Measurements from ENCODE around the gene OR51E2. TPM values are rescaled to one million over a fixed set of nuclear protein-coding genes. Genes with fewer than 3 reads are reported as not detected.

The OR51E2 gene
- total RNA-seq, 1 experiment from 2014 or later, result not detected

DNA sequence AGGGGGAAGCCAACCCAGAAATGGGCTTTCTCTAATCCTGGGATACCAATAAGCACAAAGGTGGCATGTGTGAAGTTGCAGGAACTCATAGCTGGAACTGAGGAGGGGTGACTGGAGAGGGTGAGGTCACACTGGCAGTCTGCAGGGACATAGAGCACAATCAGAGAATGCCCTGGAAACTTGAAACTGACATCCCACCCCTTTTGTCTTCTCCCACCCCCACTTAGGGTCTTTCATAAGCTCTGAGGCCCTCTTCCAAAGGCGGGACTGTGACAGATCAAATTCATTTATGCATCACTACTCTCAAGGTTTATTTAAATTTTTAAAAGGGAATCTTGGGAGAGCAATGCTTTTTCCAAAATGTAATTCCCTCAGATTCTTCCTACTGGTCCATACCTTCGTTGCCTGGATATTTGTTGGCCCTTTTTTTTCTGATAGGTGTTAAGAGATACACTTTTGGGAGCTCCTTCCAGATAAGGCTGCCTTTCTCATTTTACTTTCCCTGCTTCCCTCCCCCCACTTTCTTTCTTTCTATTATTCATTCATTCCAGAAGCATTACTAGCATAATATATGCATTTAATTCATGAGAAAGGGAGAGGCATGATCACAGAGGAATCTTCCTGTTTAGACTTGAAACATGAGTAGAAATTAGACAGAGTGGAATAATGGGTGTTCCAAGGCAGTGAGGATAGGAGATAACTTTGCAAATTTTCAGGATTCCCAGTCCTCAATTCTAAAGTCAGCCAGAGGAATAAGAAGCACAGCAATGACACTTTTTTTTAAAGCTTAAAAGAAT, 14.8 kb downstream of the OR51E2 start:
- H3K27ac ChIP-seq (ENCODE audit: low read length), result no peak overlapping the region
- H2AFZ ChIP-seq (ENCODE audit: low read length), result no peak overlapping the region
- H4K20me1 ChIP-seq (ENCODE audit: low read length), result no peaks in the 10 kb centered on the region
- no peaks in the 10 kb centered on the region for H3K9me2 ChIP-seq (replicated peaks; ENCODE audit: low read length)
- ATAC-seq (no peak), DNase-seq (no peak)
- no peaks in the 10 kb centered on the region for H3K9me3 ChIP-seq (ENCODE audit: low read length)
- H3K4me1 ChIP-seq (ENCODE audit: insufficient read depth, low read length), result no peaks in the 10 kb centered on the region
- no peak overlapping the region for H3K9ac ChIP-seq (ENCODE audit: low read length)
- ChIA-PET CTCF (no interaction called here), POLR2A (ENCODE audit: unreplicated experiment) (no interaction called here)
- intact Hi-C loops (cut with micrococcal nuclease), result no loop called here
- H3K36me3 ChIP-seq (ENCODE audit: low read depth, low read length), result no peaks in the 10 kb centered on the region
- H3K4me3 ChIP-seq (ENCODE audit: low read length), result no peak overlapping the region
- H3K79me2 ChIP-seq (ENCODE audit: low read length), result no peaks in the 10 kb centered on the region
- TF ChIP-seq, protein P1, sequence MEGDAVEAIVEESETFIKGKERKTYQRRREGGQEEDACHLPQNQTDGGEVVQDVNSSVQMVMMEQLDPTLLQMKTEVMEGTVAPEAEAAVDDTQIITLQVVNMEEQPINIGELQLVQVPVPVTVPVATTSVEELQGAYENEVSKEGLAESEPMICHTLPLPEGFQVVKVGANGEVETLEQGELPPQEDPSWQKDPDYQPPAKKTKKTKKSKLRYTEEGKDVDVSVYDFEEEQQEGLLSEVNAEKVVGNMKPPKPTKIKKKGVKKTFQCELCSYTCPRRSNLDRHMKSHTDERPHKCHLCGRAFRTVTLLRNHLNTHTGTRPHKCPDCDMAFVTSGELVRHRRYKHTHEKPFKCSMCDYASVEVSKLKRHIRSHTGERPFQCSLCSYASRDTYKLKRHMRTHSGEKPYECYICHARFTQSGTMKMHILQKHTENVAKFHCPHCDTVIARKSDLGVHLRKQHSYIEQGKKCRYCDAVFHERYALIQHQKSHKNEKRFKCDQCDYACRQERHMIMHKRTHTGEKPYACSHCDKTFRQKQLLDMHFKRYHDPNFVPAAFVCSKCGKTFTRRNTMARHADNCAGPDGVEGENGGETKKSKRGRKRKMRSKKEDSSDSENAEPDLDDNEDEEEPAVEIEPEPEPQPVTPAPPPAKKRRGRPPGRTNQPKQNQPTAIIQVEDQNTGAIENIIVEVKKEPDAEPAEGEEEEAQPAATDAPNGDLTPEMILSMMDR (conservative IDR thresholded peaks at IDR 0.05; ENCODE audit: low read depth, low read length), result no peak
- TF ChIP-seq EZH2phosphoT487 (IDR thresholded peaks at IDR 0.05; ENCODE audit: borderline replicate concordance, low read length) (no peak), EZH2 (IDR thresholded peaks at IDR 0.05; ENCODE audit: low read length, unreplicated experiment) (no peak)
- no peaks in the 10 kb centered on the region for H3K27me3 ChIP-seq (ENCODE audit: low read length)
- H3F3A ChIP-seq (ENCODE audit: low read length, unreplicated experiment), result no peaks in the 10 kb centered on the region
- BruUV-seq (replicated peaks), result no TSS peak
- no peak overlapping the region for H3K4me2 ChIP-seq (ENCODE audit: low read length)

DNA sequence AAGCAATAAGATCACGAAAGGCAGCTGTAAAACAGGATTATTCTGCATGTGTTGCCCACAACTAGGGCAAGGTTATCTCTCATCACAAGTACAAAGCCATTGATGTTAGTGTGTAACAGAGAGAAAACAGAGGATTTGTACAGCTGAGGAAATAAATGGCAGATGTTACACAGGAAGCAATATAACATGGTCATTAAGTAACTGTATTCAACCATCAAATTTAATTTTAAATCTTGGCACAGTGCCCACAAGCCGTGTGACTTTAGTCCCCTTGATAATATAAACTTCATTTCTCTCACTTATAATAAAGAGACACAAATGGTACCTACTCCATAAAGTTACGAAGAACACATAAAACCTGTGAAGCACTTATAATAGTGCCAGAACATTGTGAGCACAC, 17.3 kb downstream of the OR51E2 start:
- Histone ChIP-seq H3K79me2 (ENCODE audit: low read length) (no peaks in the 10 kb centered on the region), H3K9me2 (replicated peaks; ENCODE audit: low read length) (no peaks in the 10 kb centered on the region), H3K4me2 (ENCODE audit: low read length) (no peak overlapping the region), H3K36me3 (ENCODE audit: low read depth, low read length) (no peaks in the 10 kb centered on the region), H2AFZ (ENCODE audit: low read length) (no peak overlapping the region), H3K9ac (ENCODE audit: low read length) (no peak overlapping the region), H3F3A (ENCODE audit: low read length, unreplicated experiment) (no peaks in the 10 kb centered on the region), H3K27ac (ENCODE audit: low read length) (no peak overlapping the region), H3K4me3 (ENCODE audit: low read length) (no peak overlapping the region), H3K27me3 (ENCODE audit: low read length) (no peaks in the 10 kb centered on the region), H3K4me1 (ENCODE audit: insufficient read depth, low read length) (no peaks in the 10 kb centered on the region), H4K20me1 (ENCODE audit: low read length) (no peaks in the 10 kb centered on the region), H3K9me3 (ENCODE audit: low read length) (no peaks in the 10 kb centered on the region)
- TF ChIP-seq, protein P1 (conservative IDR thresholded peaks at IDR 0.05; ENCODE audit: low read depth, low read length), result no peak
- TF ChIP-seq EZH2 (IDR thresholded peaks at IDR 0.05; ENCODE audit: low read length, unreplicated experiment) (no peak), EZH2phosphoT487 (IDR thresholded peaks at IDR 0.05; ENCODE audit: borderline replicate concordance, low read length) (no peak)
- no peak for ATAC-seq
- intact Hi-C loops (cut with micrococcal nuclease), result no loop called here
- no TSS peak for BruUV-seq (replicated peaks)
- ChIA-PET CTCF (no interaction called here), POLR2A (ENCODE audit: unreplicated experiment) (no interaction called here)
- DNase-seq, result no peak

DNA sequence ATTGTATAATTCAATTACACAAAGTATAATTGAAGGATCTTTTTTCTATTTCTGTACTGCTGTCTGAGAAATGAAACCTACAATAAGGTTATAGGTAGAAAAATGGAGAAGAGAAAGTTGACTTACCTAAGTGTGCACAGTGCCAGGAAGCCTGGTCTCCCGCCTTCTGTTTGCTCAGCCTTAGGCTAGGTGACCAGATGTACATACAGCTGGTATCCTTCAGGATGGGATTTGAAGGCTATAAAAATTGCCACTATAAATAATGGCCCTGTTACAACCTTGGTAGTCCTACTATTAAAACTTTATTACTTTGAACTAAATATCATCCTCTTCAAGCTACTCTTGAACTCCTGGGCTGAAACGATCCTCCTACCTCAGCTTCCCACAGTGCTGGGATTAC, 19.7 kb downstream of the OR51E2 start:
- no peaks in the 10 kb centered on the region for H3K9me3 ChIP-seq (ENCODE audit: low read length)
- no peak overlapping the region for H3K9ac ChIP-seq (ENCODE audit: low read length)
- no peaks in the 10 kb centered on the region for H3K79me2 ChIP-seq (ENCODE audit: low read length)
- no peak overlapping the region for H3K4me2 ChIP-seq (ENCODE audit: low read length)
- BruUV-seq (replicated peaks), result no TSS peak
- H2AFZ ChIP-seq (ENCODE audit: low read length), result no peak overlapping the region
- DNase-seq (no peak), ATAC-seq (no peak)
- H3K27ac ChIP-seq (ENCODE audit: low read length), result no peak overlapping the region
- H3K36me3 ChIP-seq (ENCODE audit: low read depth, low read length), result no peaks in the 10 kb centered on the region
- intact Hi-C loops (cut with micrococcal nuclease), result no loop called here
- TF ChIP-seq, protein P1 (conservative IDR thresholded peaks at IDR 0.05; ENCODE audit: low read depth, low read length), result no peak
- TF ChIP-seq EZH2 (IDR thresholded peaks at IDR 0.05; ENCODE audit: low read length, unreplicated experiment), result no peak
- no peak for TF ChIP-seq EZH2phosphoT487 (IDR thresholded peaks at IDR 0.05; ENCODE audit: borderline replicate concordance, low read length)
- H3K9me2 ChIP-seq (replicated peaks; ENCODE audit: low read length), result no peaks in the 10 kb centered on the region
- H3F3A ChIP-seq (ENCODE audit: low read length, unreplicated experiment), result no peaks in the 10 kb centered on the region
- POLR2A ChIA-PET (ENCODE audit: unreplicated experiment), result no interaction called here
- H3K4me3 ChIP-seq (ENCODE audit: low read length), result no peak overlapping the region
- no peaks in the 10 kb centered on the region for H3K27me3 ChIP-seq (ENCODE audit: low read length)
- H4K20me1 ChIP-seq (ENCODE audit: low read length), result no peaks in the 10 kb centered on the region
- no peaks in the 10 kb centered on the region for H3K4me1 ChIP-seq (ENCODE audit: insufficient read depth, low read length)
- CTCF ChIA-PET, result no interaction called here
